ENCODE results near the gene AURKB. TPM values are rescaled to one million over a fixed set of nuclear protein-coding genes. Genes with fewer than 3 reads are reported as not detected.

The AURKB gene
- total RNA-seq, 1 experiment from 2014 or later, result 89.4 TPM

GRCh38 chr17:8159459-8160223 is 50.7 kb downstream of the AURKB start:
- no peak for DNase-seq
- no peaks in the 10 kb centered on the region for H3K36me3 ChIP-seq (ENCODE audit: control insufficient read depth, insufficient read depth, low read length)
- intact Hi-C loops (cut with micrococcal nuclease; ENCODE audit: unreplicated experiment), result loop anchor here (2.0 kb wide), 1 partner anchor 35 kb away; the partner anchor contains the start of gene HES7
- no peaks in the 10 kb centered on the region for H3K27me3 Mint-ChIP-seq (ENCODE audit: insufficient read depth, unreplicated experiment)
- no peak overlapping the region for H3K27ac Mint-ChIP-seq (ENCODE audit: unreplicated experiment)
- peaks cover 29% of the 10 kb centered on the region for H3K36me3 Mint-ChIP-seq (ENCODE audit: insufficient read depth, unreplicated experiment)
- no peaks in the 10 kb centered on the region for H3K27me3 ChIP-seq (replicated peaks; ENCODE audit: control insufficient read depth, insufficient read depth, low read length)
- H3K4me3 ChIP-seq (ENCODE audit: low read depth, low read length), result no peak overlapping the region
- BruUV-seq (replicated peaks), result no TSS peak
- POLR2A ChIA-PET, result interaction anchor here (1.7 kb wide), 1 partner anchor 13 kb away, joined by 5 read pairs; no protein-coding TSS in a partner anchor
- H3K9me3 ChIP-seq, result no peaks in the 10 kb centered on the region
- H3K4me1 ChIP-seq, result peaks cover 19% of the 10 kb centered on the region
- H3K4me3 Mint-ChIP-seq (ENCODE audit: unreplicated experiment), result peak overlapping the region; percentile 49
- H3K9me3 Mint-ChIP-seq (ENCODE audit: unreplicated experiment), result no peaks in the 10 kb centered on the region
- TF ChIP-seq, protein P1, sequence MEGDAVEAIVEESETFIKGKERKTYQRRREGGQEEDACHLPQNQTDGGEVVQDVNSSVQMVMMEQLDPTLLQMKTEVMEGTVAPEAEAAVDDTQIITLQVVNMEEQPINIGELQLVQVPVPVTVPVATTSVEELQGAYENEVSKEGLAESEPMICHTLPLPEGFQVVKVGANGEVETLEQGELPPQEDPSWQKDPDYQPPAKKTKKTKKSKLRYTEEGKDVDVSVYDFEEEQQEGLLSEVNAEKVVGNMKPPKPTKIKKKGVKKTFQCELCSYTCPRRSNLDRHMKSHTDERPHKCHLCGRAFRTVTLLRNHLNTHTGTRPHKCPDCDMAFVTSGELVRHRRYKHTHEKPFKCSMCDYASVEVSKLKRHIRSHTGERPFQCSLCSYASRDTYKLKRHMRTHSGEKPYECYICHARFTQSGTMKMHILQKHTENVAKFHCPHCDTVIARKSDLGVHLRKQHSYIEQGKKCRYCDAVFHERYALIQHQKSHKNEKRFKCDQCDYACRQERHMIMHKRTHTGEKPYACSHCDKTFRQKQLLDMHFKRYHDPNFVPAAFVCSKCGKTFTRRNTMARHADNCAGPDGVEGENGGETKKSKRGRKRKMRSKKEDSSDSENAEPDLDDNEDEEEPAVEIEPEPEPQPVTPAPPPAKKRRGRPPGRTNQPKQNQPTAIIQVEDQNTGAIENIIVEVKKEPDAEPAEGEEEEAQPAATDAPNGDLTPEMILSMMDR (IDR thresholded peaks at IDR 0.05; ENCODE audit: insufficient read depth in 1 of 2, low read depth in 1 of 2, low read length in 1 of 2, severe bottlenecking in 1 of 2, unreplicated experiment in 1 of 2), result no peak
- peaks cover 10% of the 10 kb centered on the region for H3K4me1 Mint-ChIP-seq (ENCODE audit: low read depth, unreplicated experiment)
- CTCF ChIA-PET, result no interaction called here

GRCh38 chr17:8159032-8159400 is 51.4 kb downstream of the AURKB start:
- intact Hi-C loops (cut with micrococcal nuclease; ENCODE audit: unreplicated experiment), result loop anchor here (2.0 kb wide), 1 partner anchor 34 kb away; the partner anchor contains the start of gene HES7
- Mint-ChIP-seq H3K9me3 (ENCODE audit: unreplicated experiment) (no peaks in the 10 kb centered on the region), H3K4me1 (ENCODE audit: low read depth, unreplicated experiment) (peaks cover 16% of the 10 kb centered on the region), H3K4me3 (ENCODE audit: unreplicated experiment) (no peak overlapping the region), H3K27me3 (ENCODE audit: insufficient read depth, unreplicated experiment) (no peaks in the 10 kb centered on the region), H3K27ac (ENCODE audit: unreplicated experiment) (no peak overlapping the region), H3K36me3 (ENCODE audit: insufficient read depth, unreplicated experiment) (peaks cover 32% of the 10 kb centered on the region)
- no peak for DNase-seq
- H3K9me3 ChIP-seq, result no peaks in the 10 kb centered on the region
- no peak overlapping the region for H3K4me3 ChIP-seq (ENCODE audit: low read depth, low read length)
- ChIA-PET CTCF (no interaction called here), POLR2A (interaction anchor here (1.0 kb wide), 1 partner anchor 14 kb away, joined by 3 read pairs; no protein-coding TSS in a partner anchor)
- no peaks in the 10 kb centered on the region for H3K36me3 ChIP-seq (ENCODE audit: control insufficient read depth, insufficient read depth, low read length)
- no TSS peak for BruUV-seq (replicated peaks)
- TF ChIP-seq, protein P1 (IDR thresholded peaks at IDR 0.05; ENCODE audit: insufficient read depth in 1 of 2, low read depth in 1 of 2, low read length in 1 of 2, severe bottlenecking in 1 of 2, unreplicated experiment in 1 of 2), result no peak
- peaks cover 21% of the 10 kb centered on the region for H3K4me1 ChIP-seq
- no peaks in the 10 kb centered on the region for H3K27me3 ChIP-seq (replicated peaks; ENCODE audit: control insufficient read depth, insufficient read depth, low read length)

DNA sequence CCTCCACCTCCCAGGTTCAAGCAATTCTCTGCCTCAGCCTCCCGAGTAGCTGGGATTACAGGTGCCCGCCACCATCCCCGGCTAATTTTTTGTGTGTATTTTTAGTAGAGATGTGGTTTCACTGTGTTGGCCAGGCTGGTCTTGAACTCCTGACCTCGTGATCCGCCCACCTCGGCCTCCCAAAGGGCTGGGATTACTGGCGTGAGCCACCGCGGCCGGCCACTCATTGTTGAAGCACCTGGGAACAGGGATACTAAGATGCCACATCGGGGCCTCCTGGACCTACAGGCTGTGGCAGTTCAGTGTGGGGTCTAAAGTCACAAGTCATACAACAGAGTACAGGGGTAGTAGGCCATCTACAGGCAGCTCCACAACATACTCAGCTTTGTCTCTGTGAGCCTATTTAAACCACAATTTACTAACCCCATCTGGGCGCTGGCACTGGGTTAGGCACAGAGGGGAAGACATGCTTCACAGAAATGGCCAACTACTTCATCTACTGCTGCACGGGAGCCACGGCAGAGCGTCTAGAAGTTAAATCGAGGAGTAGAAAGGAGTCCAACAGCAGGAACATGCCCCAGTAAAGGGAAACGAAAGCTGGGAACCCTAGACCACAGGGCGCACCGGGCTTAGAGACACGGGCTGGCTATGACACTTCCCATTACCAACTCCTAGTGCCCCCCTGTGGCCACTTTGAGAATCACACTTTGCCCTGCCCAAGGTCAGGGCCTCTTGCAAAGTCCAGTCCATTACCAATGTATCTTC is 51.9 kb downstream of the AURKB start:
- Histone ChIP-seq H3K4me3 (ENCODE audit: low read depth, low read length) (no peak overlapping the region), H3K27me3 (replicated peaks; ENCODE audit: control insufficient read depth, insufficient read depth, low read length) (no peaks in the 10 kb centered on the region), H3K4me1 (peaks cover 20% of the 10 kb centered on the region), H3K36me3 (ENCODE audit: control insufficient read depth, insufficient read depth, low read length) (no peaks in the 10 kb centered on the region), H3K9me3 (no peaks in the 10 kb centered on the region)
- intact Hi-C loops (cut with micrococcal nuclease; ENCODE audit: unreplicated experiment), result loop anchor here (2.0 kb wide), 1 partner anchor 34 kb away; the partner anchor contains the start of gene HES7
- no TSS peak for BruUV-seq (replicated peaks)
- POLR2A ChIA-PET, result interaction anchor here (1.0 kb wide), 1 partner anchor 15 kb away, joined by 3 read pairs; no protein-coding TSS in a partner anchor
- CTCF ChIA-PET, result no interaction called here
- peaks cover 21% of the 10 kb centered on the region for H3K4me1 Mint-ChIP-seq (ENCODE audit: low read depth, unreplicated experiment)
- H3K27me3 Mint-ChIP-seq (ENCODE audit: insufficient read depth, unreplicated experiment), result no peaks in the 10 kb centered on the region
- TF ChIP-seq, protein P1 (IDR thresholded peaks at IDR 0.05; ENCODE audit: insufficient read depth in 1 of 2, low read depth in 1 of 2, low read length in 1 of 2, severe bottlenecking in 1 of 2, unreplicated experiment in 1 of 2), result peak; percentile 57 to 61
- H3K9me3 Mint-ChIP-seq (ENCODE audit: unreplicated experiment), result no peaks in the 10 kb centered on the region
- peaks cover 38% of the 10 kb centered on the region for H3K36me3 Mint-ChIP-seq (ENCODE audit: insufficient read depth, unreplicated experiment)
- no peak overlapping the region for H3K4me3 Mint-ChIP-seq (ENCODE audit: unreplicated experiment)
- DNase-seq, result peak; percentile 80 to 86
- H3K27ac Mint-ChIP-seq (ENCODE audit: unreplicated experiment), result peak overlapping the region; percentile 25
